Thyroid gland (tissue), 4 donors: ENCODE measurements around the gene ACVR1. TPM values are rescaled to one million over a fixed set of nuclear protein-coding genes. Genes with fewer than 3 reads are reported as not detected.

ENCODE experiments used
- DNase-seq, 2 donors: peaks; one replicate each; pipeline ENCODE4 v3.0.0-alpha.2; 2019
- H3K27ac ChIP-seq, 3 donors: fragments of 200-600 bp; sonication (generic); 1 replicate in 2 of 3; 2 replicates in 1 of 3; pipeline ENCODE4 v1.5.1; 2016 to 2019; ENCODE audit warnings: mild to moderate bottlenecking in 1 of 3, moderate library complexity in 1 of 3
- H3K27me3 ChIP-seq: fragments of 200-600 bp; sonication (generic); one replicate; pipeline ENCODE4 v1.5.1; 2019
- H3K36me3 ChIP-seq, 2 donors: fragments of 200-600 bp; sonication (generic); one replicate each; pipeline ENCODE4 v1.5.1; 2016 to 2019
- H3K4me1 ChIP-seq, 2 donors: fragments of 200-600 bp; sonication (generic); one replicate each; pipeline ENCODE4 v1.5.1; 2017 to 2019
- H3K4me3 ChIP-seq, 3 donors: fragments of 200-600 bp; sonication (generic); replicated peaks in 1 of 3; 1 replicate in 2 of 3; 2 replicates in 1 of 3; pipeline ENCODE4 v1.5.1; 2016; ENCODE audit warnings: mild to moderate bottlenecking in 1 of 3
- H3K9me3 ChIP-seq: fragments of 200-600 bp; sonication (generic); one replicate; pipeline ENCODE4 v1.5.1; 2017
- POLR2A ChIP-seq, 2 donors: fragments of 450-650 bp; IDR thresholded peaks; one replicate each; pipeline ENCODE4 v1.6.1; 2017; ENCODE audit warnings: antibody characterized with exemption in 2 of 2, mild to moderate bottlenecking in 2 of 2, moderate library complexity in 1 of 2
- WGBS, 2 donors: methylation state at CpG; one replicate each; pipeline ENCODE4 v1.1.5; 2017; 5-methylcytosine and 5-hydroxymethylcytosine counted together
- intact Hi-C: fragments of 100-400 bp; cut with DNase I; formaldehyde crosslinking; loops from one replicate; pipeline ENCODE4 v1.15.1; 2023
- total RNA-seq, 4 donors: library from RNA; depleted of rRNA; stranded (reverse); fragments of >200 nt; gene quantifications; one replicate each; pipeline ENCODE4 v1.2.3, GENCODE V29; 2016
- TF ChIP-seq, protein P1 (sequence below), 6 experiments: fragments of 200-600 bp in 3 of 6; fragments of 450-650 bp in 3 of 6; sonication (generic) in 3 of 6; IDR thresholded peaks; one replicate each; pipeline ENCODE4 v1.5.1; 2016 to 2019; ENCODE audit warnings: antibody characterized with exemption in 6 of 6, mild to moderate bottlenecking in 2 of 6, inconsistent platforms in 1 of 6, moderate library complexity in 1 of 6

ACVR1 gene
- total RNA-seq, 4 donors from 2014 or later: 42.7 to 55.8 (median 46.3) TPM

GRCh38 chr2:157849591-157849990, 26.5 kb downstream of the ACVR1 start:
- Histone ChIP-seq H3K4me3 (no peak overlapping the region), H3K36me3 (no peaks in the 10 kb centered on the region), H3K4me1 (peaks cover 0 to 2% of the 10 kb centered on the region in 2 donors), H3K27ac (no peak overlapping the region), H3K9me3 (no peaks in the 10 kb centered on the region), H3K27me3 (no peaks in the 10 kb centered on the region)
- TF ChIP-seq POLR2A (IDR thresholded peaks at IDR 0.05): no peak
- TF ChIP-seq, protein P1, sequence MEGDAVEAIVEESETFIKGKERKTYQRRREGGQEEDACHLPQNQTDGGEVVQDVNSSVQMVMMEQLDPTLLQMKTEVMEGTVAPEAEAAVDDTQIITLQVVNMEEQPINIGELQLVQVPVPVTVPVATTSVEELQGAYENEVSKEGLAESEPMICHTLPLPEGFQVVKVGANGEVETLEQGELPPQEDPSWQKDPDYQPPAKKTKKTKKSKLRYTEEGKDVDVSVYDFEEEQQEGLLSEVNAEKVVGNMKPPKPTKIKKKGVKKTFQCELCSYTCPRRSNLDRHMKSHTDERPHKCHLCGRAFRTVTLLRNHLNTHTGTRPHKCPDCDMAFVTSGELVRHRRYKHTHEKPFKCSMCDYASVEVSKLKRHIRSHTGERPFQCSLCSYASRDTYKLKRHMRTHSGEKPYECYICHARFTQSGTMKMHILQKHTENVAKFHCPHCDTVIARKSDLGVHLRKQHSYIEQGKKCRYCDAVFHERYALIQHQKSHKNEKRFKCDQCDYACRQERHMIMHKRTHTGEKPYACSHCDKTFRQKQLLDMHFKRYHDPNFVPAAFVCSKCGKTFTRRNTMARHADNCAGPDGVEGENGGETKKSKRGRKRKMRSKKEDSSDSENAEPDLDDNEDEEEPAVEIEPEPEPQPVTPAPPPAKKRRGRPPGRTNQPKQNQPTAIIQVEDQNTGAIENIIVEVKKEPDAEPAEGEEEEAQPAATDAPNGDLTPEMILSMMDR (IDR thresholded peaks at IDR 0.05): no peak
- DNase-seq: no peak
- intact Hi-C loops: no loop called here
- WGBS, 2 donors: 88 to 89% methylated on average over 2 of the region's 2 CpGs

GRCh38 chr2:157848213-157848612, 27.9 kb downstream of the ACVR1 start:
- no peaks in the 10 kb centered on the region for H3K9me3 ChIP-seq
- H3K4me1 ChIP-seq: peaks cover 9 to 16% of the 10 kb centered on the region in 2 donors
- DNase-seq: no peak
- WGBS, 2 donors: 94 to 98% methylated on average over 4 of the region's 4 CpGs
- H3K27ac ChIP-seq: no peak overlapping the region
- H3K36me3 ChIP-seq: no peaks in the 10 kb centered on the region
- intact Hi-C loops: no loop called here
- no peaks in the 10 kb centered on the region for H3K27me3 ChIP-seq
- no peak overlapping the region for H3K4me3 ChIP-seq
- TF ChIP-seq, protein P1 (IDR thresholded peaks at IDR 0.05): no peak
- no peak for TF ChIP-seq POLR2A (IDR thresholded peaks at IDR 0.05)

DNA sequence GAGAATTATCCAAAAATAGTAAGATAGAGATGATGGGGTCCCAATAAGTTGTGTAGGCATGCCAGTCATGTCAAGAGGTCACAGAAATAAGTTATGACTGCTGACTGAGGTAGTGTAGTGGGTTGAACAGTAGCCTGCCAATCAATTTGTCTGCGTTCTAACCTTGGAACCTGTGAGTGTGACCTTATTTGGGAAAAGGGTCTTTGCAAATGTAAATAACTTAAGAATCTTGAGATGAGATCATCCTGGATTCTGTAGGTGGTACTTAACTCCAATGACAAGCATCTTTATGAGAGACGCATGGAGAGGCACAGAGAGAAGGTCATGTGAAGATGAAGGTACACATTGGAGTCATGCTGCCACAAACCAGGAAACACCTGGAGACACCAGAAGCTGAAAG, 31.0 kb downstream of the ACVR1 start:
- H3K36me3 ChIP-seq: no peaks in the 10 kb centered on the region
- no peak overlapping the region for H3K4me3 ChIP-seq
- no peak overlapping the region for H3K27ac ChIP-seq
- peaks cover 33 to 41% of the 10 kb centered on the region in 2 donors for H3K4me1 ChIP-seq
- intact Hi-C loops: no loop called here
- no peaks in the 10 kb centered on the region for H3K9me3 ChIP-seq
- TF ChIP-seq, protein P1 (IDR thresholded peaks at IDR 0.05): no peak
- TF ChIP-seq POLR2A (IDR thresholded peaks at IDR 0.05): no peak
- no peak for DNase-seq
- H3K27me3 ChIP-seq: no peaks in the 10 kb centered on the region
- WGBS, 2 donors: 94 to 96% methylated on average over 2 of the region's 2 CpGs

- peak overlapping the region in 2 of 3 donors; percentile 20 to 37 for H3K27ac ChIP-seq
Observed at GRCh38 chr2:157843935-157844334, 32.2 kb downstream of the ACVR1 start.

DNA sequence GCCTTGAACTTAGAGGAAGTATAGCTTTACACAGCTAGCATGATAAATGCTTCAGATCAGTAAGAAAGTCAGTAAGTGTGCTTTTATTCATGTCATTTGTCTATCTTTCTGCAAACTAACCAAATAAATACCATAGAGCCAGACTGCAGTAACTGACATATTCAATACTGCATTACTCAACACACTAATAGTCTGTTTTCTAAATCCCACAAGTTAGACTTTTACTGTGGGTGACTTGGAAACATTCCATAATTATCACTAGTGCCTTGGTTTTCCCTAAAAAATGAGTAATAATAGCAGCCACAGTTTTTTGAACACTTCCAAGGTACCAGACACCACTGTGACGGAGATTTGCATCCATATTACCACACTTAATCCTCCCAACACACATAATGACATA, 33.0 kb downstream of the ACVR1 start:
- TF ChIP-seq, protein P1 (IDR thresholded peaks at IDR 0.05): no peak
- no peak for TF ChIP-seq POLR2A (IDR thresholded peaks at IDR 0.05)
- no peak for DNase-seq
- no peaks in the 10 kb centered on the region for H3K36me3 ChIP-seq
- H3K4me1 ChIP-seq: peaks cover 48 to 61% of the 10 kb centered on the region in 2 donors
- WGBS, 2 donors: 95 to 97% methylated on average over 1 of the region's 1 CpG
- no peaks in the 10 kb centered on the region for H3K27me3 ChIP-seq
- H3K4me3 ChIP-seq: no peak overlapping the region
- H3K9me3 ChIP-seq: no peaks in the 10 kb centered on the region
- peak overlapping the region in 1 of 3 donors; percentile 20 for H3K27ac ChIP-seq
- intact Hi-C loops: no loop called here

More at GRCh38 chr2:157843935-157844334, 32.2 kb downstream of the ACVR1 start:
- TF ChIP-seq POLR2A (IDR thresholded peaks at IDR 0.05): no peak
- TF ChIP-seq, protein P1 (IDR thresholded peaks at IDR 0.05): no peak
- Histone ChIP-seq H3K36me3 (no peaks in the 10 kb centered on the region), H3K4me3 (no peak overlapping the region), H3K27me3 (no peaks in the 10 kb centered on the region), H3K4me1 (peaks cover 40 to 53% of the 10 kb centered on the region in 2 donors), H3K9me3 (no peaks in the 10 kb centered on the region)
- 43 to 57% methylated on average over 4 of the region's 4 CpGs for WGBS, 2 donors
- intact Hi-C loops: no loop called here
- DNase-seq: no peak
